HG02642 (cell line): Measurements from ENCODE around the gene MFN2.

Source experiments
- ATAC-seq: cut with Tn5 transposase; IDR thresholded peaks from one replicate; pipeline ENCODE4 v1.9.1; 2021; ENCODE audit warnings: mild to moderate bottlenecking; ENCODE audit not compliant: unreplicated experiment, poor library complexity

Gene MFN2

GRCh38 chr1:11957897-11958296 is 22.3 kb upstream of the MFN2 start:
- ATAC-seq = no peak

GRCh38 chr1:11960276-11960675 is 20.0 kb upstream of the MFN2 start:
- ATAC-seq = no peak

- ATAC-seq = no peak
Observed at GRCh38 chr1:11960715-11961114, 19.5 kb upstream of the MFN2 start.

GRCh38 chr1:11961230-11961629 is 19.0 kb upstream of the MFN2 start:
- no peak for ATAC-seq

GRCh38 chr1:11963622-11964021 is 16.6 kb upstream of the MFN2 start:
- no peak for ATAC-seq

- ATAC-seq = no peak
Observed at GRCh38 chr1:11964656-11965055, 15.6 kb upstream of the MFN2 start.

- no peak for ATAC-seq
Observed at GRCh38 chr1:11967028-11967547, 13.2 kb upstream of the MFN2 start.

- no peak for ATAC-seq
Observed at GRCh38 chr1:11970441-11971185, 9.6 kb upstream of the MFN2 start.

GRCh38 chr1:11977625-11978024 is 2.6 kb upstream of the MFN2 start:
- no peak for ATAC-seq

GRCh38 chr1:11978301-11978700 is 1.9 kb upstream of the MFN2 start:
- no peak for ATAC-seq

- ATAC-seq = no peak
Observed at GRCh38 chr1:11979028-11979850, 1.0 kb upstream of the MFN2 start.

GRCh38 chr1:11980676-11980972 is 380 bp downstream of the MFN2 start:
- peak; percentile 6 for ATAC-seq

GRCh38 chr1:11981378-11982009 is 1.2 kb downstream of the MFN2 start:
- ATAC-seq = no peak

GRCh38 chr1:11982010-11982392 is 1.8 kb downstream of the MFN2 start:
- no peak for ATAC-seq

- no peak for ATAC-seq
Observed at GRCh38 chr1:11984121-11984520, 3.9 kb downstream of the MFN2 start.

- no peak for ATAC-seq
Observed at GRCh38 chr1:11984576-11984975, 4.3 kb downstream of the MFN2 start.

GRCh38 chr1:11985171-11985570 is 4.9 kb downstream of the MFN2 start:
- ATAC-seq = no peak

GRCh38 chr1:11985851-11986250 is 5.6 kb downstream of the MFN2 start:
- ATAC-seq = no peak

- ATAC-seq = no peak
Observed at GRCh38 chr1:11989669-11990068, 9.4 kb downstream of the MFN2 start.

- no peak for ATAC-seq
Observed at GRCh38 chr1:11990303-11991032, 10.2 kb downstream of the MFN2 start.
